Neuronal stem cell (in vitro differentiated cells): ENCODE measurements around the gene OBSCN.

Experiments
- DNase-seq: peaks from one replicate; pipeline ENCODE4 v3.0.0-alpha.2; 2013; ENCODE audit warnings: low spot score
- H2AFZ ChIP-seq: one replicate; pipeline ENCODE4 v1.6.1; 2013; ENCODE audit warnings: mild to moderate bottlenecking, low read length, inconsistent platforms
- H2AK5ac ChIP-seq: 2 replicates; pipeline ENCODE4 v1.6.1; 2013; ENCODE audit warnings: low read depth, mild to moderate bottlenecking, inconsistent platforms, low read length, moderate library complexity, mixed read lengths
- H2BK120ac ChIP-seq: 2 replicates; pipeline ENCODE4 v1.6.1; 2013; ENCODE audit warnings: low read depth, mild to moderate bottlenecking, inconsistent platforms, low read length, moderate library complexity, mixed read lengths
- H2BK12ac ChIP-seq: one replicate; pipeline ENCODE4 v1.6.1; 2013; ENCODE audit warnings: low read length, inconsistent platforms
- H2BK15ac ChIP-seq: 2 replicates; pipeline ENCODE4 v1.6.1; 2013; ENCODE audit warnings: mild to moderate bottlenecking, low read length, inconsistent platforms, mixed read lengths
- H2BK5ac ChIP-seq: one replicate; pipeline ENCODE4 v1.6.1; 2013; ENCODE audit warnings: inconsistent platforms, mild to moderate bottlenecking, low read length, moderate library complexity
- H3K14ac ChIP-seq: one replicate; pipeline ENCODE4 v1.6.1; 2013; ENCODE audit warnings: low read length, inconsistent platforms
- H3K18ac ChIP-seq: 2 replicates; pipeline ENCODE4 v1.6.1; 2013; ENCODE audit warnings: low read length, inconsistent platforms
- H3K23ac ChIP-seq: 2 replicates; pipeline ENCODE4 v1.6.1; 2013; ENCODE audit warnings: low read depth, mild to moderate bottlenecking, mixed read lengths, low read length, inconsistent platforms; ENCODE audit not compliant: poor library complexity
- H3K27ac ChIP-seq: replicated peaks from 3 replicates; pipeline ENCODE4 v1.5.1; 2013; ENCODE audit warnings: low read length, inconsistent platforms
- H3K27me3 ChIP-seq, 3 experiments: 2 replicates each; pipeline ENCODE4 v1.6.1; 2013; ENCODE audit warnings: low read length in 3 of 3, mild to moderate bottlenecking in 2 of 3, inconsistent platforms in 1 of 3, low read depth in 1 of 3, mixed read lengths in 1 of 3, moderate library complexity in 1 of 3; ENCODE audit not compliant: control insufficient read depth in 3 of 3, insufficient read depth in 3 of 3
- H3K36me3 ChIP-seq, 2 donors: replicated peaks in 1 of 2; 2 replicates each; pipeline ENCODE4 v1.6.1; 2013; ENCODE audit warnings: low read length in 2 of 2; ENCODE audit not compliant: control insufficient read depth in 2 of 2, insufficient read depth in 2 of 2
- H3K4ac ChIP-seq: 2 replicates; pipeline ENCODE4 v1.6.1; 2013; ENCODE audit warnings: inconsistent platforms, mild to moderate bottlenecking, low read length, moderate library complexity
- H3K4me1 ChIP-seq, 2 donors: 1 replicate in 1 of 2; 2 replicates in 1 of 2; pipeline ENCODE4 v1.6.1; 2013; ENCODE audit warnings: low read length in 2 of 2, low read depth in 1 of 2; ENCODE audit not compliant: control insufficient read depth in 2 of 2, insufficient read depth in 1 of 2
- H3K4me2 ChIP-seq: one replicate; pipeline ENCODE4 v1.6.1; 2013; ENCODE audit warnings: mild to moderate bottlenecking, low read length, inconsistent platforms; ENCODE audit not compliant: insufficient read depth, poor library complexity, severe bottlenecking
- H3K4me3 ChIP-seq, 2 donors: 2 replicates each; pipeline ENCODE4 v1.5.1; 2013; ENCODE audit warnings: low read length in 2 of 2, mild to moderate bottlenecking in 2 of 2, inconsistent platforms in 1 of 2, moderate library complexity in 1 of 2
- H3K79me1 ChIP-seq: one replicate; pipeline ENCODE4 v1.6.1; 2013; ENCODE audit warnings: low read depth, mild to moderate bottlenecking, inconsistent platforms, low read length, moderate library complexity
- H3K9ac ChIP-seq: one replicate; pipeline ENCODE4 v1.6.1; 2013; ENCODE audit warnings: mild to moderate bottlenecking, low read depth, low read length, inconsistent platforms; ENCODE audit not compliant: poor library complexity
- H3K9me3 ChIP-seq, 2 donors: replicated peaks in 1 of 2; 2 replicates each; pipeline versions ENCODE3 to v1.6.1; 2013; ENCODE audit warnings: low read length in 2 of 2, mild to moderate bottlenecking in 2 of 2, inconsistent platforms in 1 of 2, low read depth in 1 of 2, mixed read lengths in 1 of 2, moderate library complexity in 1 of 2; ENCODE audit not compliant: control insufficient read depth in 2 of 2, insufficient read depth in 1 of 2
- H4K8ac ChIP-seq: one replicate; pipeline ENCODE4 v1.6.1; 2013; ENCODE audit warnings: low read depth, mild to moderate bottlenecking, inconsistent platforms, low read length, moderate library complexity
- H4K91ac ChIP-seq: one replicate; pipeline ENCODE4 v1.6.1; 2013; ENCODE audit warnings: low read length, low read depth, mild to moderate bottlenecking, inconsistent platforms; ENCODE audit not compliant: poor library complexity
- WGBS, 2 donors: extraction: QIAGEN DNeasy Blood & Tissue Kit; methylation state at CpG; one replicate each; pipeline ENCODE4 v1.1.7; 2013; ENCODE audit warnings: missing lambda C conversion rate in 2 of 2, mixed read lengths in 1 of 2; ENCODE audit not compliant: insufficient read length in 2 of 2, insufficient replicate concordance in 1 of 2; ENCODE audit errors: extremely low coverage in 2 of 2; 5-methylcytosine and 5-hydroxymethylcytosine counted together

OBSCN gene

DNA sequence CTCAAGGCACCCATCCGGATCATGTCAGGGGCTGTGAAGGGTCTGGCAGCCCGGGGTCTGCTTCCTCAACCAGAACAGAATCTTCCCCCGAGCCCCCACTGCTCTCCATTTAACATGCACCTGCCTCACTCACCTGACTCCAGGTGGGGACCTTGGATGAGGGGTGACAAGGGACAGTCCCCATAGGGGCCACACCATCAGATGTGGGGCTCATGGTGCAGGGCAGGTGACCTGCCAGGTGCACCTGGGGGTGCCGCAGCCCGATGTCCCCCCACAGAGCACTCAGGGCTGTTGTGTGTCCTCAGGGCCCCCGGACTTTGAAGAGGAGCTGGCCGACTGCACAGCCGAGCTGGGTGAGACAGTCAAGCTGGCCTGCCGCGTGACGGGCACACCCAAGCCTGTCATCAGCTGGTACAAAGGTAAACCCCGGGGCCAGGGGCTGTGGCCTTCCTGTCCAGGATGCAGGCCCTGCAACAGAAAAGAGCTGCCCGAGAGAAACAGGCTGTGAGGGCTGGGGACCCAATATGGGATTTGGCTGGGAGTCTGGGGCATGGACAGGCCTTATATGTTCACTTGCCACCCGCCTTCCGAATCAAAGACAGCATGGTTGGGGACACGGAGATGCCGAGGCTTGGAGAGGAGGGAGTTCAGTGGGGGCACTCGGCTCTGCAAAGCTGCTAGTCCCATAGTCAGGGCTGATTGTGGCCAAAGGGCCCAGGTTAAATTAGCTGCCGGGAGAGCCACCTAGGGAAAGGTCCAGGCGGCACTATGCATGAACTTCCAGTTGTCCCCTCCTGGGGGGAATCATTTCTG is 134.2 kb downstream of the OBSCN start:
- Histone ChIP-seq H3K18ac (no peak overlapping the region), H3K36me3 (peaks cover 0 to 13% of the 10 kb centered on the region in 2 donors), H3K79me1 (peaks cover 2% of the 10 kb centered on the region), H3K27ac (no peak overlapping the region), H2BK15ac (no peak overlapping the region), H3K27me3 (peaks cover 0 to 3% (median 0%) of the 10 kb centered on the region in 3 experiments), H2AK5ac (no peak overlapping the region), H3K9ac (peak overlapping the region; percentile 38), H4K91ac (no peak overlapping the region), H2BK120ac (no peak overlapping the region), H2BK5ac (no peak overlapping the region), H2AFZ (no peak overlapping the region), H4K8ac (no peak overlapping the region), H3K4ac (no peak overlapping the region), H3K4me1 (no peaks in the 10 kb centered on the region), H3K9me3 (peaks cover 0 to 6% of the 10 kb centered on the region in 2 donors), H3K4me3 (no peak overlapping the region), H2BK12ac (no peak overlapping the region), H3K14ac (no peak overlapping the region), H3K4me2 (no peak overlapping the region), H3K23ac (peak overlapping the region; percentile 55)
- no peak for DNase-seq
- no CpG with 5 or more reads among the region's 20 CpGs for WGBS, 2 donors

DNA sequence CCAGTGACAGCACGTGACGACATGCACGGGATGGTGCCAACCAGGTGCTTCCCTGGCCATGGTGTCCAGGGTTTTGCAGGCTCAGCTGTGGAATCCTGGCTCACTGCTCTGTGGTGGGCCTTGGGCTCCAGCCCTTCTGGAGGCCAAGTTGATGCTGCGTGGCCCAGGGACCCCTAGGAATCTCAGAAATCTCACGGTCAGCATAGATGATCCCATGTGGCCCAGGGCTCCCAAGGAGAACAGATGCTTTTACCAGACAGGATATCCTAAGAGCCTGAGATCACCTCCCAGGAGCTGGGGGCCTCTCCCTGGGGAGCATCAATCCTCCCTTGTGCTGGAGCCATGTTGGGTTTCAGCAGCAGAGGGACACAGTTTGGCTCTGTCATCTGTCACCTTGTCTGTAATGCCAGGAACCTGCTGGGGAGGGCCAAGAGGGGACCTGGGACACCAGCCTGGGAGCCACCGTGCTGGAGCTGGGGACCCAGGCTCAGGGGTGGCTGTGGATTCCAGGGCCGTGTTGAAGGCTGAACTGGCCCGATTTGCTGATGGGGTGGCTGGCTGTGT is 134.9 kb downstream of the OBSCN start:
- peaks cover 0 to 6% of the 10 kb centered on the region in 2 donors for H3K9me3 ChIP-seq
- DNase-seq, result no peak
- no peak overlapping the region for H2BK12ac ChIP-seq
- H3K14ac ChIP-seq, result no peak overlapping the region
- no peak overlapping the region for H2AFZ ChIP-seq
- no peak overlapping the region for H4K91ac ChIP-seq
- no peak overlapping the region for H3K27ac ChIP-seq
- H2BK120ac ChIP-seq, result no peak overlapping the region
- H4K8ac ChIP-seq, result no peak overlapping the region
- peaks cover 0 to 13% of the 10 kb centered on the region in 2 donors for H3K36me3 ChIP-seq
- WGBS, 2 donors, result no CpG with 5 or more reads among the region's 8 CpGs
- H2BK5ac ChIP-seq, result no peak overlapping the region
- H3K4ac ChIP-seq, result no peak overlapping the region
- H3K9ac ChIP-seq, result peak overlapping the region; percentile 38
- H3K4me1 ChIP-seq, result no peaks in the 10 kb centered on the region
- no peak overlapping the region for H3K4me3 ChIP-seq
- H3K23ac ChIP-seq, result no peak overlapping the region
- peaks cover 0 to 3% (median 3%) of the 10 kb centered on the region in 3 experiments for H3K27me3 ChIP-seq
- peak overlapping the region; percentile 8 for H3K18ac ChIP-seq
- peaks cover 2% of the 10 kb centered on the region for H3K79me1 ChIP-seq
- no peak overlapping the region for H3K4me2 ChIP-seq
- H2BK15ac ChIP-seq, result no peak overlapping the region
- H2AK5ac ChIP-seq, result no peak overlapping the region

GRCh38 chr1:228343191-228343661 is 135.4 kb downstream of the OBSCN start:
- H2BK120ac ChIP-seq, result no peak overlapping the region
- H4K91ac ChIP-seq, result no peak overlapping the region
- H3K18ac ChIP-seq, result no peak overlapping the region
- no peak overlapping the region for H3K4me3 ChIP-seq
- peaks cover 0 to 6% of the 10 kb centered on the region in 2 donors for H3K9me3 ChIP-seq
- H3K4ac ChIP-seq, result no peak overlapping the region
- H2BK5ac ChIP-seq, result no peak overlapping the region
- H2AK5ac ChIP-seq, result no peak overlapping the region
- H2BK12ac ChIP-seq, result peak overlapping the region; percentile 46
- H3K23ac ChIP-seq, result no peak overlapping the region
- no peak overlapping the region for H2BK15ac ChIP-seq
- H3K27me3 ChIP-seq, result peaks cover 0 to 3% (median 3%) of the 10 kb centered on the region in 3 experiments
- no peak overlapping the region for H3K4me2 ChIP-seq
- no peak overlapping the region for H3K27ac ChIP-seq
- no CpG with 5 or more reads among the region's 19 CpGs for WGBS, 2 donors
- H2AFZ ChIP-seq, result no peak overlapping the region
- no peak overlapping the region for H3K14ac ChIP-seq
- no peaks in the 10 kb centered on the region for H3K4me1 ChIP-seq
- H3K9ac ChIP-seq, result no peak overlapping the region
- DNase-seq, result no peak
- peaks cover 0 to 11% of the 10 kb centered on the region in 2 donors for H3K36me3 ChIP-seq
- H4K8ac ChIP-seq, result no peak overlapping the region
- H3K79me1 ChIP-seq, result peaks cover 2% of the 10 kb centered on the region

DNA sequence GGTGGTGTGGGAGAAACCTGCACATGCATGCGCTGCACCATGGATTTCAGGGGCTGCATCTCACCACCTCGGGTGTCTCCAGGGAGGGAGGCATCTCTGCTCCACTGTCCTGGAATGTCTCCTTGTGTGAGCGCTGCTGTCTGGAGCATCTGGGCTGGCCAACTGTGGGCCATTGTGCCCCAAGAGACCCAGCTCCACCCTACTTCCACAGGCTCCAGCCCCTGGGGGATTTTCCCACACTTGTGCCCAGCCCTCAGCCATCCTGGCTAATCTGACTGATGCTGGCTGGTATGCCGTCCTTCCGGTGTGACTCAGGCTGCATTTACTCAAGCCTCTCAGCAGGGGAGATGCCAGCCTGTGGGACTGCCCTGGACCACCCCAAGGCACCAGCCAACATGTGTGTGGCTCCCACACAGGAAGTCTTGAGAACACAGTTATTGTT is 136.8 kb downstream of the OBSCN start:
- Histone ChIP-seq H2BK120ac (no peak overlapping the region), H3K4me3 (peak overlapping the region in 1 of 2 donors; percentile 39), H4K91ac (no peak overlapping the region), H3K23ac (no peak overlapping the region), H3K79me1 (peaks cover 2% of the 10 kb centered on the region), H2AK5ac (no peak overlapping the region), H2BK5ac (no peak overlapping the region), H4K8ac (no peak overlapping the region), H3K36me3 (peaks cover 0 to 2% of the 10 kb centered on the region in 2 donors), H3K4me1 (no peaks in the 10 kb centered on the region), H3K4me2 (no peak overlapping the region), H3K27ac (no peak overlapping the region), H2BK15ac (no peak overlapping the region), H2AFZ (no peak overlapping the region), H2BK12ac (no peak overlapping the region), H3K9ac (no peak overlapping the region), H3K9me3 (peaks cover 0 to 2% of the 10 kb centered on the region in 2 donors), H3K14ac (no peak overlapping the region), H3K18ac (no peak overlapping the region), H3K27me3 (peaks cover 0 to 3% (median 0%) of the 10 kb centered on the region in 3 experiments), H3K4ac (no peak overlapping the region)
- DNase-seq, result no peak
- no CpG with 5 or more reads among the region's 5 CpGs for WGBS, 2 donors
